Smooth muscle cell (in vitro differentiated cells): ENCODE results near the gene SLC7A14. TPM values are rescaled to one million over a fixed set of nuclear protein-coding genes. Genes with fewer than 3 reads are reported as not detected.

Source experiments
- DNase-seq: peaks from one replicate; lab custom pipeline; 2025; ENCODE audit not compliant: unreplicated experiment; lab: John Stamatoyannopoulos, UW
- H2AFZ ChIP-seq: fragments of 200-600 bp; sonication (generic); 2 replicates; pipeline ENCODE4 v1.6.0; 2016; ENCODE audit warnings: antibody characterized with exemption, low read depth, mild to moderate bottlenecking
- H3F3A ChIP-seq: fragments of 200-600 bp; sonication (generic); 2 replicates; pipeline ENCODE4 v1.6.0; 2017; ENCODE audit warnings: antibody characterized with exemption, low read depth
- H3K27ac ChIP-seq: fragments of 200-600 bp; sonication (generic); 2 replicates; pipeline ENCODE4 v1.5.1; 2016; ENCODE audit warnings: low read depth, mild to moderate bottlenecking
- H3K27me3 ChIP-seq: fragments of 200-600 bp; sonication (generic); 2 replicates; pipeline ENCODE4 v1.6.1; 2016; ENCODE audit warnings: low read depth, mild to moderate bottlenecking
- H3K36me3 ChIP-seq: fragments of 200-600 bp; sonication (generic); 2 replicates; pipeline ENCODE4 v1.5.1; 2016; ENCODE audit warnings: low read depth
- H3K4me1 ChIP-seq: fragments of 200-600 bp; sonication (generic); 2 replicates; pipeline ENCODE4 v1.5.1; 2016; ENCODE audit warnings: low read depth
- H3K4me2 ChIP-seq: fragments of 200-600 bp; sonication (generic); 2 replicates; pipeline ENCODE4 v1.6.0; 2016; ENCODE audit warnings: mild to moderate bottlenecking
- H3K4me3 ChIP-seq: fragments of 200-600 bp; sonication (generic); 2 replicates; pipeline ENCODE4 v1.5.1; 2016; ENCODE audit warnings: mild to moderate bottlenecking
- H3K79me2 ChIP-seq: fragments of 200-600 bp; sonication (generic); 2 replicates; pipeline ENCODE4 v1.6.0; 2016; ENCODE audit warnings: low read depth, mild to moderate bottlenecking
- H3K9ac ChIP-seq: fragments of 200-600 bp; sonication (generic); 2 replicates; pipeline ENCODE4 v1.6.0; 2016; ENCODE audit warnings: low read depth
- H3K9me3 ChIP-seq: fragments of 200-600 bp; sonication (generic); replicated peaks from 2 replicates; pipeline ENCODE4 v1.5.1; 2016; ENCODE audit warnings: low read depth
- H4K20me1 ChIP-seq: fragments of 200-600 bp; sonication (generic); 2 replicates; pipeline ENCODE4 v1.6.0; 2016; ENCODE audit warnings: low read depth
- CTCF ChIP-seq: fragments of 200-600 bp; sonication (generic); IDR thresholded peaks from 2 replicates; pipeline ENCODE4 v1.5.1; 2017; ENCODE audit warnings: borderline replicate concordance, mild to moderate bottlenecking, antibody characterized with exemption; ENCODE audit not compliant: insufficient read depth, poor library complexity, severe bottlenecking
- WGBS: methylation state at CpG from one replicate; pipeline ENCODE4 v1.1.7; 2016; ENCODE audit warnings: low lambda C conversion rate; 5-methylcytosine and 5-hydroxymethylcytosine counted together
- polyA plus RNA-seq: library from polyadenylated mRNA; unstranded; fragments of >200 nt; fragmentation: Nextera tagmentation; extraction: Ambion mirVana; gene quantifications from 2 replicates; pipeline ENCODE4 v1.2.1, GENCODE V29; 2016
- total RNA-seq: library from RNA; depleted of rRNA; stranded (reverse); fragments of >200 nt; gene quantifications from 2 replicates; pipeline ENCODE4 v1.2.3, GENCODE V29; 2014

Gene SLC7A14
- total and polyA plus RNA-seq, 2 experiments from 2014 or later, result not detected

GRCh38 chr3:170450039-170450438 is 135.8 kb downstream of the SLC7A14 start:
- Histone ChIP-seq H3K27ac (no peak overlapping the region), H3K79me2 (no peaks in the 10 kb centered on the region), H3K4me1 (no peaks in the 10 kb centered on the region), H3K9ac (no peak overlapping the region), H4K20me1 (no peaks in the 10 kb centered on the region), H3K27me3 (no peaks in the 10 kb centered on the region), H3K4me3 (no peak overlapping the region), H3K4me2 (no peak overlapping the region), H3K9me3 (no peaks in the 10 kb centered on the region), H3F3A (no peaks in the 10 kb centered on the region), H2AFZ (no peak overlapping the region), H3K36me3 (no peaks in the 10 kb centered on the region)
- no peak for TF ChIP-seq CTCF
- DNase-seq, result no peak
- 95% methylated on average over 2 of the region's 2 CpGs for WGBS

- TF ChIP-seq CTCF, result no peak
- H3K9ac ChIP-seq, result no peak overlapping the region
- no peaks in the 10 kb centered on the region for H3F3A ChIP-seq
- H2AFZ ChIP-seq, result no peak overlapping the region
- H3K79me2 ChIP-seq, result no peaks in the 10 kb centered on the region
- H4K20me1 ChIP-seq, result no peaks in the 10 kb centered on the region
- no peaks in the 10 kb centered on the region for H3K9me3 ChIP-seq
- whole genome bisulfite sequencing, result 90% methylated on average over 3 of the region's 3 CpGs
- H3K36me3 ChIP-seq, result no peaks in the 10 kb centered on the region
- no peak for DNase-seq
- H3K4me2 ChIP-seq, result no peak overlapping the region
- H3K4me3 ChIP-seq, result no peak overlapping the region
- no peak overlapping the region for H3K27ac ChIP-seq
- H3K4me1 ChIP-seq, result no peaks in the 10 kb centered on the region
- no peaks in the 10 kb centered on the region for H3K27me3 ChIP-seq
Observed at GRCh38 chr3:170448584-170448983, 137.3 kb downstream of the SLC7A14 start.

GRCh38 chr3:170443457-170443856 is 142.4 kb downstream of the SLC7A14 start:
- Histone ChIP-seq H3K79me2 (no peaks in the 10 kb centered on the region), H3K4me2 (no peak overlapping the region), H3K4me3 (no peak overlapping the region), H3K27ac (no peak overlapping the region), H3K36me3 (no peaks in the 10 kb centered on the region), H3F3A (no peaks in the 10 kb centered on the region), H2AFZ (no peak overlapping the region), H3K9ac (no peak overlapping the region), H3K27me3 (no peaks in the 10 kb centered on the region), H4K20me1 (no peaks in the 10 kb centered on the region), H3K9me3 (no peaks in the 10 kb centered on the region), H3K4me1 (no peaks in the 10 kb centered on the region)
- no peak for DNase-seq
- no peak for TF ChIP-seq CTCF

- Histone ChIP-seq H3K79me2 (no peaks in the 10 kb centered on the region), H3K4me2 (no peak overlapping the region), H3K9me3 (no peaks in the 10 kb centered on the region), H3K4me3 (no peak overlapping the region), H3K27ac (no peak overlapping the region), H3K27me3 (no peaks in the 10 kb centered on the region), H2AFZ (no peak overlapping the region), H3F3A (no peaks in the 10 kb centered on the region), H3K4me1 (no peaks in the 10 kb centered on the region), H3K9ac (no peak overlapping the region), H3K36me3 (no peaks in the 10 kb centered on the region), H4K20me1 (no peaks in the 10 kb centered on the region)
- no peak for TF ChIP-seq CTCF
- no peak for DNase-seq
Observed at GRCh38 chr3:170442947-170443346, 142.9 kb downstream of the SLC7A14 start.
